ENCODE measurements around the gene ENO4.

- TF ChIP-seq POLR2A (IDR thresholded peaks at IDR 0.05; ENCODE audit: borderline replicate concordance, extremely low read depth, insufficient read depth, insufficient read length) (no peak), EZH2phosphoT487 (IDR thresholded peaks at IDR 0.05; ENCODE audit: borderline replicate concordance) (no peak), JUND (IDR thresholded peaks at IDR 0.05) (no peak), MAX (IDR thresholded peaks at IDR 0.05) (no peak), RAD21 (IDR thresholded peaks at IDR 0.05; ENCODE audit: low read depth) (no peak)
- TF ChIP-seq, protein P1, sequence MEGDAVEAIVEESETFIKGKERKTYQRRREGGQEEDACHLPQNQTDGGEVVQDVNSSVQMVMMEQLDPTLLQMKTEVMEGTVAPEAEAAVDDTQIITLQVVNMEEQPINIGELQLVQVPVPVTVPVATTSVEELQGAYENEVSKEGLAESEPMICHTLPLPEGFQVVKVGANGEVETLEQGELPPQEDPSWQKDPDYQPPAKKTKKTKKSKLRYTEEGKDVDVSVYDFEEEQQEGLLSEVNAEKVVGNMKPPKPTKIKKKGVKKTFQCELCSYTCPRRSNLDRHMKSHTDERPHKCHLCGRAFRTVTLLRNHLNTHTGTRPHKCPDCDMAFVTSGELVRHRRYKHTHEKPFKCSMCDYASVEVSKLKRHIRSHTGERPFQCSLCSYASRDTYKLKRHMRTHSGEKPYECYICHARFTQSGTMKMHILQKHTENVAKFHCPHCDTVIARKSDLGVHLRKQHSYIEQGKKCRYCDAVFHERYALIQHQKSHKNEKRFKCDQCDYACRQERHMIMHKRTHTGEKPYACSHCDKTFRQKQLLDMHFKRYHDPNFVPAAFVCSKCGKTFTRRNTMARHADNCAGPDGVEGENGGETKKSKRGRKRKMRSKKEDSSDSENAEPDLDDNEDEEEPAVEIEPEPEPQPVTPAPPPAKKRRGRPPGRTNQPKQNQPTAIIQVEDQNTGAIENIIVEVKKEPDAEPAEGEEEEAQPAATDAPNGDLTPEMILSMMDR (IDR thresholded peaks at IDR 0.05 in 2 of 3, conservative IDR thresholded peaks at IDR 0.05 in 1 of 3; ENCODE audit: borderline replicate concordance in 1 of 3, insufficient read depth in 1 of 3, low read depth in 2 of 3, low read length in 2 of 3), result no peak
Observed at GRCh38 chr10:116800286-116800929, 48.9 kb upstream of the ENO4 start.

All from HCT116 (cell line).